ENCODE results near the gene ZNRD2.
"Not testable (repeated sequence)": the region's sequence is repeated elsewhere in the genome, so short reads cannot be mapped to it uniquely, and the experiment has no call there.

The ZNRD2 gene

GRCh38 chr11:65559951-65560537, 10.2 kb upstream of the ZNRD2 start:
- peaks cover 53% of the 10 kb centered on the region for H3K4me1 ChIP-seq (ENCODE audit: control insufficient read depth, insufficient read depth, low read length)
- no peak overlapping the region for H3K9ac ChIP-seq (ENCODE audit: low read depth, low read length)
- H3K4me3 ChIP-seq (ENCODE audit: low read length): no peak overlapping the region
- H3K36me3 ChIP-seq (ENCODE audit: insufficient read depth, low read length): no peaks in the 10 kb centered on the region
- H3K4me2 ChIP-seq (ENCODE audit: low read length): peak overlapping the region; percentile 52
- no peaks in the 10 kb centered on the region for H3K27me3 ChIP-seq (ENCODE audit: control insufficient read depth, insufficient read depth, low read length)
- no peaks in the 10 kb centered on the region for H3K9me3 ChIP-seq (replicated peaks; ENCODE audit: low read length)

DNA sequence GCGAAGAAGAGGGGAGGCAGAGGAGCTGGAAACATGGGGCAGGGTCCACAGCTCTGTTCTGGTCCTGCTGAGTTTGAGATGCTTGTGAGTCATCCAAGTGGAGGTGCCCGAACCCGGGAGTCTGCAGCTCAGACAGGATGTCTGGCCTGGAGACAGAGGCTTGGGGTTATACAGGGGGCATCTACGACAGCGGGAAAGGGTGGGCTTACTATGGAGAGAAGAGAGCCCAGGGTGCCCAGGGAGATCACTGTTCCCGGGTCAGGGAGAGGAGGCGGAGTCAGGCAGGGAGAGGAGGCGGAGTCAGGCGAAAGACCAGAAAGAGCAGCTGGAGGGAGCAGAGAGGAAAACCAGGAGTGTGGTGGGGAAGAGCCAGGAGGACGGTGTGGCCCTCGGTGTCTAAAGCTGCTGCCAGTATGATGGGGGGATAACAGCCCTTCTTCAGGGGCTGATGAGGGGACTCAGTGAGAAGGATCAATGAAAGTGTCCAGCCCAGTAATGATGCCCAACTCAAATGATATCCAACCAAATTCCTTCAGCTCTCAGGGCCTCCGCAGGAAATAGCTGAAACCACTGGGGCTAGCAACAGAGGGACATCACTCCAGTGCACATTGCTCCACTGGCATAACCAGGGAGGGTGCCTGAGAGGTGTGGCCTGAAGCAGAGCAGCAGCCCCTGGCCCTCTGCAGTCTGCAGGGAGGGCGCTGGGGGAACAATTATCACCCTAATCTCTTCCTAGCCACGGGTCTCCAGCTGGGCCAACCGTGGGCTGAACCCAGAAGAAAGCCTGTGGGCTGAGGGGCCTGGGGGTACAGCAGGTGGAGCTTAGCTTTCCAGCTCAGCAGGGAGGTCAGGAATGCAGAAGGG, 9.5 kb upstream of the ZNRD2 start:
- peak overlapping the region; percentile 8 for H3K4me3 ChIP-seq (ENCODE audit: low read length)
- H3K4me1 ChIP-seq (ENCODE audit: control insufficient read depth, insufficient read depth, low read length): peaks cover 50% of the 10 kb centered on the region
- H3K9ac ChIP-seq (ENCODE audit: low read depth, low read length): no peak overlapping the region

GRCh38 chr11:65562020-65562419, 8.3 kb upstream of the ZNRD2 start:
- Histone ChIP-seq H3K9ac (ENCODE audit: low read depth, low read length) (no peak overlapping the region), H3K4me3 (ENCODE audit: low read length) (no peak overlapping the region), H3K36me3 (ENCODE audit: insufficient read depth, low read length) (no peaks in the 10 kb centered on the region), H3K4me1 (ENCODE audit: control insufficient read depth, insufficient read depth, low read length) (peaks cover 44% of the 10 kb centered on the region), H3K4me2 (ENCODE audit: low read length) (no peak overlapping the region), H3K27me3 (ENCODE audit: control insufficient read depth, insufficient read depth, low read length) (no peaks in the 10 kb centered on the region), H3K9me3 (replicated peaks; ENCODE audit: low read length) (no peaks in the 10 kb centered on the region)

More for the DNA sequence above, 9.5 kb upstream of the ZNRD2 start:
- Histone ChIP-seq H3K36me3 (ENCODE audit: insufficient read depth, low read length) (no peaks in the 10 kb centered on the region), H3K27me3 (ENCODE audit: control insufficient read depth, insufficient read depth, low read length) (no peaks in the 10 kb centered on the region), H3K4me2 (ENCODE audit: low read length) (peak overlapping the region; percentile 52), H3K9me3 (replicated peaks; ENCODE audit: low read length) (no peaks in the 10 kb centered on the region)

GRCh38 chr11:65562788-65563187, 7.5 kb upstream of the ZNRD2 start:
- no peaks in the 10 kb centered on the region for H3K9me3 ChIP-seq (replicated peaks; ENCODE audit: low read length)
- H3K4me3 ChIP-seq (ENCODE audit: low read length): no peak overlapping the region
- H3K36me3 ChIP-seq (ENCODE audit: insufficient read depth, low read length): no peaks in the 10 kb centered on the region

GRCh38 chr11:65563601-65564000, 6.7 kb upstream of the ZNRD2 start:
- Histone ChIP-seq H3K4me1 (ENCODE audit: control insufficient read depth, insufficient read depth, low read length) (peaks cover 43% of the 10 kb centered on the region), H3K9me3 (replicated peaks; ENCODE audit: low read length) (no peaks in the 10 kb centered on the region), H3K36me3 (ENCODE audit: insufficient read depth, low read length) (no peaks in the 10 kb centered on the region), H3K27me3 (ENCODE audit: control insufficient read depth, insufficient read depth, low read length) (no peaks in the 10 kb centered on the region), H3K4me3 (ENCODE audit: low read length) (no peak overlapping the region), H3K4me2 (ENCODE audit: low read length) (no peak overlapping the region), H3K9ac (ENCODE audit: low read depth, low read length) (no peak overlapping the region)

More at GRCh38 chr11:65562788-65563187, 7.5 kb upstream of the ZNRD2 start:
- Histone ChIP-seq H3K9ac (ENCODE audit: low read depth, low read length) (no peak overlapping the region), H3K4me1 (ENCODE audit: control insufficient read depth, insufficient read depth, low read length) (peaks cover 44% of the 10 kb centered on the region), H3K4me2 (ENCODE audit: low read length) (no peak overlapping the region), H3K27me3 (ENCODE audit: control insufficient read depth, insufficient read depth, low read length) (no peaks in the 10 kb centered on the region)

DNA sequence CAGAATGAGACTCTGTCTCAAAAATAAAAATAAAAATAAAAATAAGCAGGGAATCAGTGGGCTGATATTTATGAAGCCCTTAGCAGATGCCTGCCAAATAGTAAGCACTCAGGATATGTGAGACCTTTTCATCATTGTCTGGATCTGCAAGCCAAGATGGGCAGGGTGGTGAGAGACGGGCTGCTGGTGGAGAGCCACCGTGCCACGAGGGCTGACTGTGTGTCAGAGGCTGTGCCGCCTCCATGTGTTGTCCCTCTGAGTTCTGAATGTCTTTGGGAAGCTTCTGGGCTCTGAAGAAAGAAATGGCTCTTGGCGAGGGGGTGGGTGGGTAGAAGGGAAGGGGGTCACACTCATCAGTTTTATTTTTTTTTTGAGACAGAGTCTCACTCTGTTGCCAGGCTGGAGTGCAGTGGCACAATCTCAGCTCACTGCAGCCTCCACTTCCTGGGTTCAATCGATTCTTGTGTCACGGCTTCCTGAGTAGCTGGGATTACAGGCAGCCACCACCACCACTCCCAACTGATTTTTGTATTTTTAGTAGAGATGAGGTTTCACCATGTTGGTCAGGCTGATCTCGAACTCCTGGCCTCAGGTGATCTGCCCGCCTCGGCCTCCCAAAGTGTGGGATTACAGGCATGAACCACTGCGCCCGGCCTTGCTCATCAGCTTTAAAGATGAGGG, 5.3 kb upstream of the ZNRD2 start:
- peaks cover 38% of the 10 kb centered on the region for H3K4me1 ChIP-seq (ENCODE audit: control insufficient read depth, insufficient read depth, low read length)
- H3K4me3 ChIP-seq (ENCODE audit: low read length); H3K9me3 ChIP-seq (replicated peaks; ENCODE audit: low read length); H3K27me3 ChIP-seq (ENCODE audit: control insufficient read depth, insufficient read depth, low read length); H3K9ac ChIP-seq (ENCODE audit: low read depth, low read length); H3K4me2 ChIP-seq (ENCODE audit: low read length); H3K36me3 ChIP-seq (ENCODE audit: insufficient read depth, low read length): not testable (repeated sequence)

- no peaks in the 10 kb centered on the region for H3K9me3 ChIP-seq (replicated peaks; ENCODE audit: low read length)
- peaks cover 30% of the 10 kb centered on the region for H3K4me1 ChIP-seq (ENCODE audit: control insufficient read depth, insufficient read depth, low read length)
- no peaks in the 10 kb centered on the region for H3K27me3 ChIP-seq (ENCODE audit: control insufficient read depth, insufficient read depth, low read length)
- peak overlapping the region; percentile 22 for H3K9ac ChIP-seq (ENCODE audit: low read depth, low read length)
- H3K4me2 ChIP-seq (ENCODE audit: low read length): peak overlapping the region; percentile 33
- no peak overlapping the region for H3K4me3 ChIP-seq (ENCODE audit: low read length)
- no peaks in the 10 kb centered on the region for H3K36me3 ChIP-seq (ENCODE audit: insufficient read depth, low read length)
Measured at GRCh38 chr11:65565624-65566453, 4.4 kb upstream of the ZNRD2 start.

DNA sequence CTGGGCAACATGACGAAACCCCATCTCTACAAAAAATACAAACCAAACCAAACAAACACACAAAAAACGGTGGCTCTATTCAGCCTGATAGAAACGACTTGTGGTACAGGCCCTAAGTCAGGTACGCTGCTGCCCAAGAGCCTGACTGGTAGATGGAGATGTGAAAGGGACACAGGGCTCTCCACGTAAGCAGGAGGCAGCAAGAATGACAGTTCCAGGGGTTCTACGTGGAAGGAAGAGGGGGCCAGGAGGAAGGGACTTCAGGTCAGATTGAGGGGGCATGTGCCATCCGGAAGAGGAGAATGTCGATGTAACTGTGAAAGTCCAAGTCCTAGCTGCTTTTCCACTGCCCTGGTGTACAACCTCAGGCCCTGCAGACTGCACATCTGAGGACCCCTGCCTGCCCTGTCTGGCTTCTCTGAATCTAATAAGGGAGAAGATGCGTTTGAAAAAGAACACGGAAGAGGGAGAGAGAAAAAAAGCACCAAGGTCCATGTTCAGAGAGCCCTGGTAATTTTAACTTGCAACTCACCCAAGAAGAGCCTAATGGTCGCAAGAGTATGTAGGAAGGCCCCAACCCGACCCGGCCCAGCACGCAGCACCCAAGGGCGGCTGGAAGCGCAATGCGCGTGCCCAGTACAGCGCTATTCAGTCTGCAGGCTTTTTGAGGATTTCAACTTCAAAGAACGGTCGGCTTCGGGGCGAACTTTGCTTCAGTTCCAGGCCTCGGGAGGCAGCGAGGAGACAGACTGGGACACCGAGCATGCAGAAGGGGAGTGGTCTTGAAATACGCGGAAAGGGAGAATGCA, 909 bp upstream of the ZNRD2 start:
- Histone ChIP-seq H3K27me3 (ENCODE audit: control insufficient read depth, insufficient read depth, low read length) (no peaks in the 10 kb centered on the region), H3K9ac (ENCODE audit: low read depth, low read length) (peak overlapping the region; percentile 92), H3K4me2 (ENCODE audit: low read length) (peak overlapping the region; percentile 96), H3K4me1 (ENCODE audit: control insufficient read depth, insufficient read depth, low read length) (peaks cover 45% of the 10 kb centered on the region), H3K36me3 (ENCODE audit: insufficient read depth, low read length) (peaks cover 4% of the 10 kb centered on the region), H3K4me3 (ENCODE audit: low read length) (peak overlapping the region; percentile 98), H3K9me3 (replicated peaks; ENCODE audit: low read length) (no peaks in the 10 kb centered on the region)

DNA sequence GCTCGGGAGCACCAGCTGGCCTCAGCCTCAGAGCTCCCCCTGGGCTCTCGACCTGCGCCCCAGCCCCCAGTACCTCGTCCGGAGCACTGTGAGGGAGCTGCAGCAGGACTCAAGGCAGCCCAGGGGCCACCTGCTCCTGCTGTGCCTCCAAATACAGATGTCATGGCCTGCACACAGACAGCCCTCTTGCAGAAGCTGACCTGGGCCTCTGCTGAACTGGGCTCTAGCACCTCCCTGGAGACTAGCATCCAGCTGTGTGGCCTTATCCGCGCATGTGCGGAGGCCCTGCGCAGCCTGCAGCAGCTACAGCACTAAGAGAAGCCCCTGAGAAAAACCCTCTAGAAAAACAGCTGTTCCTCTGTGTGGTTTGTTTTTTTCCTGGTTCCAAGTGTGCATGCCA, 1.1 kb downstream of the ZNRD2 start:
- Histone ChIP-seq H3K9ac (ENCODE audit: low read depth, low read length) (peak overlapping the region; percentile 92), H3K36me3 (ENCODE audit: insufficient read depth, low read length) (peaks cover 4% of the 10 kb centered on the region), H3K4me1 (ENCODE audit: control insufficient read depth, insufficient read depth, low read length) (peaks cover 51% of the 10 kb centered on the region), H3K27me3 (ENCODE audit: control insufficient read depth, insufficient read depth, low read length) (no peaks in the 10 kb centered on the region), H3K4me2 (ENCODE audit: low read length) (peak overlapping the region; percentile 96), H3K9me3 (replicated peaks; ENCODE audit: low read length) (no peaks in the 10 kb centered on the region), H3K4me3 (ENCODE audit: low read length) (peak overlapping the region; percentile 98)

GRCh38 chr11:65571940-65572339, 1.7 kb downstream of the ZNRD2 start:
- Histone ChIP-seq H3K4me2 (ENCODE audit: low read length) (peak overlapping the region; percentile 96), H3K4me3 (ENCODE audit: low read length) (peak overlapping the region; percentile 76), H3K36me3 (ENCODE audit: insufficient read depth, low read length) (peaks cover 4% of the 10 kb centered on the region), H3K9me3 (replicated peaks; ENCODE audit: low read length) (no peaks in the 10 kb centered on the region), H3K9ac (ENCODE audit: low read depth, low read length) (peak overlapping the region; percentile 92), H3K27me3 (ENCODE audit: control insufficient read depth, insufficient read depth, low read length) (no peaks in the 10 kb centered on the region), H3K4me1 (ENCODE audit: control insufficient read depth, insufficient read depth, low read length) (peaks cover 55% of the 10 kb centered on the region)
